Activated T-cell treated with anti-CD3 and anti-CD28 coated beads for 4 hours (primary cell): Measurements from ENCODE around the gene CACNG7.
"Not testable (repeated sequence)": the region's sequence is repeated elsewhere in the genome, so short reads cannot be mapped to it uniquely, and the experiment has no call there.

Experiments used
- DNase-seq: peaks from one replicate; pipeline ENCODE4 v3.0.0-alpha.2; 2020

Gene CACNG7, protein sequence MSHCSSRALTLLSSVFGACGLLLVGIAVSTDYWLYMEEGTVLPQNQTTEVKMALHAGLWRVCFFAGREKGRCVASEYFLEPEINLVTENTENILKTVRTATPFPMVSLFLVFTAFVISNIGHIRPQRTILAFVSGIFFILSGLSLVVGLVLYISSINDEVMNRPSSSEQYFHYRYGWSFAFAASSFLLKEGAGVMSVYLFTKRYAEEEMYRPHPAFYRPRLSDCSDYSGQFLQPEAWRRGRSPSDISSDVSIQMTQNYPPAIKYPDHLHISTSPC

DNA sequence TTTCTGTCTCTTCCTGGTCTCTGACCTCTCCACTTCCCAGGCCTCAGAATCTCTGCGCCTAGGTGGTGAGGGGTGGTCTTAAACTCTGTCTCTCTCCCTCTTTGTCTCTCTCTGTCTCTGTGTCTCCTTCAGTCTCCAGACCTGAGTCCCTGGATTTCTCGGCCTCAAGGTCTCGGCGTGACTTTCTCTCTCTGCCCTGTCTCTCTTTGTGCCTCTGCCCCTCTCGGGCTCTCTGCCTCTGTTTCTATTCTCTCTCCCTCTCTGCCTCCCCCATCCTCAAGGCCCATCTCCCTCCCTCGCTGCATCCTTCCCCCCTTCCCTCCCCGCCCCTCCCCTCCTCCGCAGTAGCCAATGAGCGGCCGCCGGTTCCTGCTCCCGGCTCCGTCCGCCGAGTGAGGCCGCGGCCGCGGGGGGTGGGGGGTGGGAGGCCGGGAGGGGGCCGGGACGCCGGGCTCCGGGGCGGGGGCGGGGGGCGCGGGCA, at the start of gene CACNG7:
TSS of gene CACNG7 (plus strand) at position 344 of the 481 bp plus-strand sequence. CDS start 3,554 bp downstream, outside the sequence.
- DNase-seq = no peak

DNA sequence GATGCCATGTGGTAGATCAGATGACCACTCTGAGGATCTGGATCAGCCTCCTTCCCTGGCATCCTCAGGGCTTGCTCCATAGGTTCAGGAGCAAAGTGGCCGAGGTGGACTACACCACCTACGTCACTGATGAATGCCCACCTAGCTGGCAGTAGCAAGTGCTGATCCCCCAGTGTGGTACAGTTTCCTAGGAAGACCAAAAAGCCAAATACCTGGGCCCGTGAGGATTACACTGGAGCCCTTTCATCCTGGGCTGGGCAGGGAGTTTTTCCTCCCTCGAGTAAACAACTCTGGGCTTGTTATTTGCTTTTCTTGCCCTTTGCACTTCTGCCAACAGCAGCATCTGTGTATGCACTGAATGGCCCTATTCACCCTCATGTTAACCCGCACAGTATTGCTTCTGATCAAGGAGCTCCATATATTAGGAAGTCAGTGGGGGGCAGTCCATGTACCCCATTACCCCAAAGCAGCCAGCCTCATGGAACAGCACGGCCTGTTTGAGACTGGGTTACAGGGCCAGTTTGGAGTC, 44.7 kb upstream of the CACNG7 start:
- no peak for DNase-seq

DNA sequence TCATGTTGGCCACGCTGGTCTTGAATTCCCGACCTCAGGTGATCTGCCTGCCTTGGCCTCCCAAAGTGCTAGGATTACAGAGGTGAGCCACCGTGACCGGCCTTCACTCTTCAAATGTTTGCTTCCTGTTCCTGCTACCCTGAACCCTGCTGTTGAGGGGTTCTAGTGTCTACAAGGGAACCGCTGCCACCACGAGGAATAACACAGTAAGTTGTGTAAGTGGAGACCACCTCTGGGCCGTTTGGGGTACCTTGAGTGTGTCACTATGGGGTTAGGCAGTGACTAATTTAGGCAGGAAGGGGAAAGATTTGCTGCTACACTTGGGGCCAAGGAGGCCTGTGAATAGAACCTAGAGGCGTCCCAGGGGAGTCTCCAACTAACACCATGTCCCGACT, 43.6 kb upstream of the CACNG7 start:
- no peak for DNase-seq

DNA sequence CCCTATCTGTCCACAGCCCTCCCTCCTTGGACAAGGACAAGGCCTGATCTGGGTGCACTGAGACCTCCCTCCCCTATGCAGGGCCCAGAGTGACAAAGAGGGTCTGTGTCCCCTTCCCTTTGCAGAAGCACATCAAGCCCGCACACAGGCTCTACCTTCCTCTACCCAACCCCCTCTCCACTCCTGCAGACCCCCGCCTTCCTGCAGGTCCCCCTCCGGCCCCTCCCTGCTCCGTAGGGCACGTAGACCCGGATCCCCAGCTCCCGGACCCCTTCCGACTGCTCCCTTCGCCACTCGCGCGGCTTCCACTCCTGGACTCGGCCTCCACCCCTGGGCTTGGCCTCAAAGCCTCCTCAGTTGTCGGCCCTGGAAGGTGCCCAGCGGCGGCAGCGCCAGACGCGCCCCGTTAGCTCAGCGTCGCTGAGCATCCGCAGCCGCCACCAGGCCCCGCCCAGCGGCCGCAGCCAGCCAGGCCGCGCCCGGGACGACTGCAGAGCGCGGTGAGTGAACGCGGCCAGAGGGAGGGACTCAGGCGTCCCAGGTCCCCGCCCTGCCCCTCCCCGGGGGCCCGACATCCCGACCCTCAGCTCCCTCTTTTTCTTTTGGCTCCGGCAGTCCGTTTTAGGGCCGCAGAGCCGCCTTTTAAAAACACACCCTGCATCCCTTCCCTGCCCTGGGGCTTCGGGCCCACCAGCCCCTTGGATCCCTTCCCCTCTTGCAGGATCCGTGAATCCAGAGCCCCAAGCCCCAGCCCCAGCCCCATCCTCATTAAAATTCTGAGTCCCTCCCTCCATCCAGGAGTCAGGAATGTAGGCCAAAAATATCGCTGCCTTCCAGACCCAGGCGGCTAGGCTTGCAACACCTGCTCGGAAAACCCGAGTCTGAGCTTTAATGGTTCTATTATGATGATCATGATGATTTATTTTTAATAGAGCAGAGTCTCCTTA, 42.9 kb upstream of the CACNG7 start:
- no peak for DNase-seq

DNA sequence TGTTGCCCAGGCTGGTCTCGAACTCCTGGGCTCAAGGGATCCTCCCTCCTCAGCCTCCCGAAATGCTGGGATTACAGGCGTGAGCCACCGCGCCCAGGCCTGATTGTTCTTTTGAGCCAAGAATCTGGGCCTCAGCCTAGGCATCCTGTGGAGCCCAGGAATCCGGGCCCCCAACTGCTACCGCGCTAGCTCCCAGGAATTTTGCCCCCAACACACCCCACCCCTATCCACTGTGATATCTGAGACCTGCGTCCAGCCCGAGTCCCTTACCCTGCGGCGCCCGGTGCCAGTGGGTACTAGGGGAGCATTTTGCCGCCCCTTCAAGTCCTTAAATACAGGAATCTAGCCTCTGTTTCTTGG, 42.2 kb upstream of the CACNG7 start:
- DNase-seq = no peak

DNA sequence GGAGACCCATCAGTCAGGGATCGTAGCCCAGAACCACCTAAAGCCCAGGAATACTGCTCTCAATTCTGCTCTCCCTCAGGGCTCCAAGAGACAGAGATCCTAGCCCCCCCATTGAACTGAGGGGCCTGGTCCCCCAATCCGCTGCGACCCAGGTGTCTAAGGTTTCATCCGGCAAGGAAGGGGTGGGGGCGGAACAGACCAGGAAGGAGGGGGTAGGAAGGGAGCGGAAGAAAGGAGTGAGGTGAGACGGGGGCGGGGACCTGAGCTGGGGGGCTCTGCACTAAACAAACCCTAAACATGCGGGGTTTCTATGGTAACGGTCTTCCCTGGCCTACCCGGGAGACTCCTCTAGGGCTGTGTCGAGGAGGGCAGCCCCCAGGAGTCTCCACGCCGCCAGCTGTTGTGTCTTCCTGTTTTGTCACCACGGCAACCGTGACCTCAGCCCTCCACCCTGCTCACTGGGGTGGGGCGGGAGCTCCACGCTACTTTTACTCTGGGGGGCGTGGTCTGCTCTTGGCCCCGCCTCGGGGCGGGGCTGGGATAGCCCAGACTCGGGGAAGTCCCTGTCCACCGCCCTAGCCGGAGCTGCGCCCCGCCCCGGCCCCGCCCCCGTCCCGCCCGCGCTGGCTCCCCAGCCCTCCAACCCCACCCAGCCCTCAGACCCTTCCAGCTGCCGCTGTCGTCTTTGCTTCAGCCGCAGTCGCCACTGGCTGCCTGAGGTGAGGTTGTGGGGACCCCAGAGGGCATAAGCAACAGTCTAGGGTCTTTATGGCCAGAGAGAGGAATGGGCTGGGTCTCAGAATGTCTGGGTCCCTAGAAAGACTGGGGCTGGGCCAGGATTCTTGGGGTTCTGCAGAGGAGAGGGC, 41.6 kb upstream of the CACNG7 start, which contains the start of gene MYADM:
TSS of gene MYADM (plus strand) at position 659 of the 866 bp plus-strand sequence. CDS start 5,647 bp downstream, outside the sequence.
- DNase-seq = peak; percentile 99

DNA sequence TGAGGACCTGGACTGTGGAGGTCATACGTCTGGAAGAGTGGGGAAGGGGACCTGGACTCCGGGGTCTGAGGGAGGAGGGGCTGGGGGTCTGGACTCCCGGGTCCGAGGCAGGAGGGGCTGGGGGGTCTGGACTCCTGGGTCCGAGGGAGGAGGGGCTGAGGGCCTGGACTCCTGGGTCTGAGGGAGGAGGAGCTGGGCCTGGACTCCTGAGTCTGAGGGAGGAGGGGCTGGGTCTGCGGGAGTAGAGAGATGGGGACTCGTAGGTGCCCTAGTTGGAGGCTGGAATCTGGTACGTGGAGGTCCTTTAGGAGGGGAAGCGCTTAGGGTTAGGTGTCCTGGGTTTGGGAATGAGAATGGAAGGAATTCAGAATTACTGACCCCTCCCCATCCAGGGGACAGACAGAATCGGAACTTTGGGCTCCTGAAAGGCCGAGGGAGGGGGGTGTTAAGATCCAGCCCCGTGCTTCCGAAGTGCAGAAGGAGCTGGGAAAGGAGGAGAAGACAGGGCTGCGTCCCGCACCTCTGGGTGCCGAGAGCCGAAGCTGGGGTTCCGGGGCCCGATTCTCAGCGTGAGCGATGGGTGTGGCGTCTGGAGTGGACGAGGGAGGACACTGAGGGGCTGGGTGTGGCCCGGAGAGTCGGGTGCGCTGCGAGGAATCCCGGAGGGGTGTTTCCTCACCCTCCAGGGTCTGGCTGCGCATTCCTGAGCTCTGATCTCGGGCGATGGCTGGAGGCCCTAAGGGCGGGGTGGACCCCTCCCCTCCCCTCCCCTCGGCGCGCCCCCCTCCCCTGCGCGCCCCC, 40.8 kb upstream of the CACNG7 start:
- no peak for DNase-seq

DNA sequence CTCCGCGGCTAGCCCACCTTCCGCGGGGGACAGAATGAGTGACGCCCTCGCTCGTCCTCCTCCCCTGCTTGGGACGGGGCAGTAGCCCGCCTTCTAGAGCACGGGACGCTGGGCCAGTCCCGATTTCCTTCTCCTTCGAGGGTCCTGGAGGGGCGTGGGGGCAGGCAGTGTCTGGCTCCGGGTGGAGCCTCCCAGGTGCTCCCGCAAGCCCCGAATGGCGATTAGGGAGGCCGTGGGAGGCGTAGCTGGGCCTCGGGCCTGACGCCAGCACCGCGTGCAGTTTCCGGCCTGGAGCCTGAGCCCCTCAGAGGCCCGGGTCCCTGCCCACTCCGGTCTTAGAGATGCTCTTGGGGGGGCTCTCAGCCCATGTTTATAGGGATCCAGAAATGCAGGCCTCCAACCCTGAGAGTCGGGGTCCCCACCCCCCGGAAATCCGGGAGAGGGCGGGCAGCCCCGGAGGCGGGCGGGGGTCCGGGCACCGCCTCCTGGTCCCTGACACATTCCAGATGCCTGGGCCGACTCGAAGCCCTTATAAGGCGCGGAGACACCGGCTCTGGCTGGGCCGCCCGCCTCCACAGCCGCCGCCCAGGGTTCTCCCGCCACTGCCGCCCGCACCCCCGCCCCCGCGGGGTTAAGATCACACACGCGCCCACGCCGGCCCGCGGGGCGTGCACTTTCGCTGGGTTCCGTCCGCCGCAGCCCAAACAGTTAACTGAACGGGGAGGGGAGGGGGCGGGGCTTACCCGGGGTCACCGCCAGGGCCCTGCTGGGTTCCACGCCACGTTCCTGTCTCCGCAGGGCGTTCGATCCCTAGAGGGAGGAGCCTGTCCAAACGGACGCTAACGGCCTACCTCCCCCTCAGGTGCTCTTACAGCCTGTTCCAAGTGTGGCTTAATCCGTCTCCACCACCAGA, 39.9 kb upstream of the CACNG7 start:
- peak; percentile 77 for DNase-seq

DNA sequence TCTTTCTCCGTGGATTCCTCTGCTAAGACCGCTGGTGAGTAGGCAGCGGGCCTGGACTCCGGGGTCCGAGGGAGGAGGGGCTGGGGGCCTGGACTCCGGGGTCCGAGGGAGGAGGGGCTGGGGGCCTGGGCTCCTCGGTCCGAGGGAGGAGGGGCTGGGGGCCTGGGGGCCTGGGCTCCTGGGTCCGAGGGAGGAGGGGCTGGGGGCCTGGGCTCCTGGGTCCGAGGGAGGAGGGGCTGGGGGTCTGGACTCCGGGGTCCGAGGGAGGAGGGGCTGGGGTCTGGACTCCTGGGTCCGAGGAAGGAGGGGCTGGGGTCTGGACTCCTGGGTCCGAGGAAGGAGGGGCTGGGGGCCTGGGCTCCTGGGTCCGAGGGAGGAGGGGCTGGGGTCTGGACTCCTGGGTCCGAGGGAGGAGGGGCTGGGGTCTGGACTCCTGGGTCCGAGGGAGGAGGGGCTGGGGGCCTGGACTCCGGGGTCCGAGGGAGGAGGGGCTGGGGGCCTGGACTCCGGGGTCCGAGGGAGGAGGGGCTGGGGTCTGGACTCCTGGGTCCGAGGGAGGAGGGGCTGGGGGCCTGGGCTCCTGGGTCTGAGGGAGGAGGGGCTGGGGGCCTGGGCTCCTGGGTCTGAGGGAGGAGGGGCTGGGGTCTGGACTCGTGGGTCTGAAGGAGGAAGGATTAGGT, 39.1 kb upstream of the CACNG7 start:
- not testable (repeated sequence) for DNase-seq

DNA sequence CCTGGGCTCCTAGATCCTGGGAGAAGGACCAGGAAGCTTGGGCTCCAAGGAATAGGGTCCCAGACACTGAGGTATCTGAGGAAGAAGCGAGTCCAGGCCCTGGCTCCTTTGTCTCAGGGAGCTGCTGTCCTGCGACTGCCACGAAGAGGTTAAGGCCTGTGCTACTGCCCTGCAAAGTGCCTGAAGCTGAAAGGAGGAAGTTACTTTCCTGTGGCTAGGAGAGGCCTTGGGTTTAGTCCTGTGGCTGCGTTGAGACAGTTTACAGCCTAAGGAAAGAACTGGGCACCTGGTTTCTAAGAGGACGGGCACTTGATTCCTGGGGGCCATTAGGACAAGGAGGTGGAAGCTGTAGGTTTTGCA, 38.6 kb upstream of the CACNG7 start:
- DNase-seq = no peak

DNA sequence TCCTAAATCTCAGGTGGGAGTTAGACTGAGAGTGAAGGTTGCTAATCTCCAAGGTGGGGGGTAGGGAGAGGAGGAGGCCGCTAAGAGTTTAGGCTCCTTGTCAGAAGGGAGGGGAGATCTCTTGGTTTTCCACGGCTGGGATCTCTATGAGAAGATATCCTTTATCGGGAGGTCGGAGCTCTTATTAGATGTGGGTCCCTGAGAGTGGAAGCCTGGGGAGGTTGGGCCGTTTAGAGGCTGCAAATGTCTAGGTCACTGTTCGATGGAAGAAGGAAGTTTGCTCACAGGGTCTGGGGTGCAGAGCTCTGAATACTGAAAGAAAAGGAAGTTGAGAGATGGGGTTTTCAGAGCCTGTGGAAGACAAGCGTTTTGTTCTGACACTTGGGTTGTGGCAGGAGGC, 37.6 kb upstream of the CACNG7 start:
- DNase-seq = no peak

DNA sequence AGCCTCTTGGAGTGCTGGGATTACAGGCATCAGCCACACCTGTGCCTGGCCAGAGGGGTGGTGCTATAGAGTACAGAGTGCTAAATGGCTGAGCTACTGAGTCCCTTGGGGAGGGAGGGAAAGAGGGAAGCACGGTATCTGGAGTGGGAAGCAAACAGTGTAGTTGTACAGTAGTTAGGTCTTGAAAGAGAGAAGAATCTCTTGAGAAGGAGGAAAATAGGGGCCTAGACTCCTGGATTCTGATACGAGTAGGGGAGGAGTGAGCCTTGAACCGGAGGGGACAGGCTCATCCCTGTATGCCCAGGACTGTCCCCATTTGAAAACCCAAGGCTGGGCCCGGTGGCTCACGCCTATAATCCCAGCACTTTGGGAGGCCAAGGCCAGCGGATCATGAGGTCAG, 36.3 kb upstream of the CACNG7 start:
- DNase-seq = no peak

DNA sequence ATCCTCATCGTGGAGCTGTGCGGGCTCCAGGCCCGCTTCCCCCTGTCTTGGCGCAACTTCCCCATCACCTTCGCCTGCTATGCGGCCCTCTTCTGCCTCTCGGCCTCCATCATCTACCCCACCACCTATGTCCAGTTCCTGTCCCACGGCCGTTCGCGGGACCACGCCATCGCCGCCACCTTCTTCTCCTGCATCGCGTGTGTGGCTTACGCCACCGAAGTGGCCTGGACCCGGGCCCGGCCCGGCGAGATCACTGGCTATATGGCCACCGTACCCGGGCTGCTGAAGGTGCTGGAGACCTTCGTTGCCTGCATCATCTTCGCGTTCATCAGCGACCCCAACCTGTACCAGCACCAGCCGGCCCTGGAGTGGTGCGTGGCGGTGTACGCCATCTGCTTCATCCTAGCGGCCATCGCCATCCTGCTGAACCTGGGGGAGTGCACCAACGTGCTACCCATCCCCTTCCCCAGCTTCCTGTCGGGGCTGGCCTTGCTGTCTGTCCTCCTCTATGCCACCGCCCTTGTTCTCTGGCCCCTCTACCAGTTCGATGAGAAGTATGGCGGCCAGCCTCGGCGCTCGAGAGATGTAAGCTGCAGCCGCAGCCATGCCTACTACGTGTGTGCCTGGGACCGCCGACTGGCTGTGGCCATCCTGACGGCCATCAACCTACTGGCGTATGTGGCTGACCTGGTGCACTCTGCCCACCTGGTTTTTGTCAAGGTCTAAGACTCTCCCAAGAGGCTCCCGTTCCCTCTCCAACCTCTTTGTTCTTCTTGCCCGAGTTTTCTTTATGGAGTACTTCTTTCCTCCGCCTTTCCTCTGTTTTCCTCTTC, 35.1 kb upstream of the CACNG7 start:
- no peak for DNase-seq

DNA sequence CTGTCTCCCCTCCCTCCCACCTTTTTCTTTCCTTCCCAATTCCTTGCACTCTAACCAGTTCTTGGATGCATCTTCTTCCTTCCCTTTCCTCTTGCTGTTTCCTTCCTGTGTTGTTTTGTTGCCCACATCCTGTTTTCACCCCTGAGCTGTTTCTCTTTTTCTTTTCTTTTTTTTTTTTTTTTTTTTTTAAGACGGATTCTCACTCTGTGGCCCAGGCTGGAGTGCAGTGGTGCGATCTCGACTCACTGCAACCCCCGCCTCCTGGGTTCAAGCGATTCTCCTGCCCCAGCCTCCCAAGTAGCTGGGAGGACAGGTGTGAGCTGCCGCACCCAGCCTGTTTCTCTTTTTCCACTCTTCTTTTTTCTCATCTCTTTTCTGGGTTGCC, 34.5 kb upstream of the CACNG7 start:
- no peak for DNase-seq

DNA sequence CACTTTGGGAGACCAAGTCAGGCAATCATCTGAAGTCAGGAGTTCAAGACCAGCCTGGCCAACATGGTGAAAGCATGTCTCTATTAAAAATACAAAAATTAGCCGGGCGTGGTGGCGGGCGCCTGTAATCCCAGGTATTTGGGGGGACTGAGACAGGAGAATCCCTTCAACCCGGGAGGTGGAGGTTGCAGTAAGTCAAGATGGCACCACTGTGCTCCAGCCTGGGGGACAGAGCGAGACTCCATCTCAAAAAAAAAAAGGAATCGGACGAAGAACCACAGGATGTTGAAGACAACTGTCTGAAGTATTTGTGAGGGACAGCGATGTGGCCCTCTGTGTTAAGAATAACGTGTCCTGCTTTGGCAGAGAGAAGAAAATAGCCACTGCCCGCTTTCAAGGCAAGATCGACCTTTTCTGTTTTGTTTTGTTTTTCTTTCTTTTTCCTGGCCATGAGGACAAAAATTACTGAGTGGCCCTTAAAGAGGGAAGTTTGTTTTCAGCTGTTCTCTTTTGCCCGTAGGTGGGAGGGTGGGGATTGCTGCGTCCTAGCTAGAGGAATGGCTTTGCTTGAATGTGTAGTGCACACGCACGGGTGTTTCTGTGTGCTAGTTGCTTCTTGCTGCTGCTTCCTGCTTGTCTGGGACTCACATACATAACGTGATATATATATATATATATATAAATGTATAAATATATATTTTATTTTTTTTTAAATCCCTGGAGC, 33.3 kb upstream of the CACNG7 start:
- no peak for DNase-seq

DNA sequence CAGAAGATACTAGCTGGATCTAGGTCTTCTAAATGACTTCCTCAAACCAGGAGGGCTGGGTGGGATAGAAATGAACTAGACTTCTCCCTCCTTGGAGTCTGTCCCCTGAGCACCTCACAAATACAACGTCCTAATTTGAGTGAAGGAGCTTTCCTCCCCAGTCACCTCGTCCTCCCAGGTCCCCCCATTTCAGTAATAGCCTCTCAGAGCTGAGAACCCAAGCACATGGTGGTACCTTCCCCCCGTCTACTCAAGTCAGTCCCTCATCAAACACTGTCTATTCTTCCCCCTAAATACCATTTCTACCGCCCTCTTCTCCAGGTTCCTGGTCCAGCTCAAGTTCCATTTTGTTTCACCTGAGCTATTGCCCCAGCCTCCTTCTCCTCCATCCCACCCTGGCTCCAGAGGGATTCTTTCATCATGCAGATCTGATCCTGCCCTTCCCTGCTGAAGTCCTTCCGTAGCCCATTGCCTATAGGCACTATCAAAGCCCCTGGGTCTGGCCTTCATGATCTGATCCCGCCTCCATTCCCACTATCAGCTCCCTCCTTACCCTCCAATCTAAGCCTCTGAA, 32.3 kb upstream of the CACNG7 start:
- DNase-seq = no peak

DNA sequence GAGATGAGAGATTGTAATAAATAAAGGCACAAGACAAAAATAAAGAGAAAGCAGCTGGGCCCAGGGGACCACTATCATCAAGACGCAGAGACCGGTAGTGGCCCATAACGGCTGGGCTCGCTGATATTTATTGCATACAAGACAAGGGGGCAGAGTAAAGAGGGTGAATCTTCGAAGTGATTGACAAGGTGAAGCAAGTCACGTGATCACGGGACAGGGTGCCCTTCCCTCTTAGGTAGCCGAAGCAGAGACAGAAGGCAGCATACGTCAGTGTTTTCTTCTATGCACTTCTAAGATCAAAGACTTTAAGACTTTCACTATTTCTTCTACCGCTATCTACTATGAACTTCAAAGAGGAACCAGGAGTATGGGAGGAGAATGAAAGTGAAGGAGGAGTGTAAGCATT, 31.7 kb upstream of the CACNG7 start:
- no peak for DNase-seq

DNA sequence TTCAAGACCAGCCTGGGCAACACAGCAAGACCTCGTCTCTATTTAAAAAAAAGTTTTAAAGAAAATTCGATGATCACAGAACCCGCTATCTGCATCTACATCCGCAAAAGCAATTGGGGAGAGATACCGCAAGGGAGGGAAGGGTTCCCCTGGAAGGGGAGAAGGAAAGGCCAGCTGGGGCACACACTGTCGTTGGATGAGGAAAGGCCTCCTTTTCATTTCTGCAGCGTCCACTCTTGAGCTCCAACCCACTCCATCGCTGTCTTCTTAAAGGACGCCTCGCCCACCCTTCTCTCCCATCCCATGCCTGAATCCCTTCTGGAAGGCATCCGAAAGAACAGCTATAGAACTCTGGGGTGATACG, 30.3 kb upstream of the CACNG7 start:
- no peak for DNase-seq
